HG03103 (cell line): Measurements from ENCODE around the gene TTLL11.

ENCODE experiments used
- ATAC-seq: cut with Tn5 transposase; IDR thresholded peaks from one replicate; pipeline ENCODE4 v1.9.1; 2021; ENCODE audit warnings: low read depth; ENCODE audit not compliant: unreplicated experiment

Gene TTLL11, protein sequence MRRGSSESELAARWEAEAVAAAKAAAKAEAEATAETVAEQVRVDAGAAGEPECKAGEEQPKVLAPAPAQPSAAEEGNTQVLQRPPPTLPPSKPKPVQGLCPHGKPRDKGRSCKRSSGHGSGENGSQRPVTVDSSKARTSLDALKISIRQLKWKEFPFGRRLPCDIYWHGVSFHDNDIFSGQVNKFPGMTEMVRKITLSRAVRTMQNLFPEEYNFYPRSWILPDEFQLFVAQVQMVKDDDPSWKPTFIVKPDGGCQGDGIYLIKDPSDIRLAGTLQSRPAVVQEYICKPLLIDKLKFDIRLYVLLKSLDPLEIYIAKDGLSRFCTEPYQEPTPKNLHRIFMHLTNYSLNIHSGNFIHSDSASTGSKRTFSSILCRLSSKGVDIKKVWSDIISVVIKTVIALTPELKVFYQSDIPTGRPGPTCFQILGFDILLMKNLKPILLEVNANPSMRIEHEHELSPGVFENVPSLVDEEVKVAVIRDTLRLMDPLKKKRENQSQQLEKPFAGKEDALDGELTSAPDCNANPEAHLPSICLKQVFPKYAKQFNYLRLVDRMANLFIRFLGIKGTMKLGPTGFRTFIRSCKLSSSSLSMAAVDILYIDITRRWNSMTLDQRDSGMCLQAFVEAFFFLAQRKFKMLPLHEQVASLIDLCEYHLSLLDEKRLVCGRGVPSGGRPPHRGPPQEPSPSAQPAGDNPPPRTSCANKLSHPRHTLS

GRCh38 chr9:122092611-122093506, at the start of gene TTLL11:
TSS of gene TTLL11 (minus strand) at chr9:122093308. CDS start at chr9:122093148, 160 bp downstream.
- ATAC-seq: peak; percentile 89

DNA sequence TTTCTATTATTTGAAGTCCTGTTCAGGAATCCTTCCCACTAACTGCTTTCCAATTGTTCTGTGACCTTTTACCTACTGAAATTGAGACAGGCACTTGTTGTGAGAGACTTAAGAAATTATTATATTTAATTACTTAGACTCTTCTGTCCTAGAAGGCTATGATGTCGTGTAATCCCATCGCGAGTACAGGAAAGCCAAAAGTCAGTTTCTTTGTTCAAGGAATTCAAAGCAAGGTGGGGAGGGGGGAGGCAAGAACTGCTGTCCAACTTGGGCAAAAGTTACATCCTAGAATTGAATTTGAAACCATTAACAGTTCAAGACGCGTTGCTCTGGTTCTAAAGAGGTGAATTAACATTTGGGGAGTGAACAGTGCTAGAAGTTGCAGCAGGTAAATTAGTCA, 48.6 kb upstream of the TTLL11 start:
- no peak for ATAC-seq

DNA sequence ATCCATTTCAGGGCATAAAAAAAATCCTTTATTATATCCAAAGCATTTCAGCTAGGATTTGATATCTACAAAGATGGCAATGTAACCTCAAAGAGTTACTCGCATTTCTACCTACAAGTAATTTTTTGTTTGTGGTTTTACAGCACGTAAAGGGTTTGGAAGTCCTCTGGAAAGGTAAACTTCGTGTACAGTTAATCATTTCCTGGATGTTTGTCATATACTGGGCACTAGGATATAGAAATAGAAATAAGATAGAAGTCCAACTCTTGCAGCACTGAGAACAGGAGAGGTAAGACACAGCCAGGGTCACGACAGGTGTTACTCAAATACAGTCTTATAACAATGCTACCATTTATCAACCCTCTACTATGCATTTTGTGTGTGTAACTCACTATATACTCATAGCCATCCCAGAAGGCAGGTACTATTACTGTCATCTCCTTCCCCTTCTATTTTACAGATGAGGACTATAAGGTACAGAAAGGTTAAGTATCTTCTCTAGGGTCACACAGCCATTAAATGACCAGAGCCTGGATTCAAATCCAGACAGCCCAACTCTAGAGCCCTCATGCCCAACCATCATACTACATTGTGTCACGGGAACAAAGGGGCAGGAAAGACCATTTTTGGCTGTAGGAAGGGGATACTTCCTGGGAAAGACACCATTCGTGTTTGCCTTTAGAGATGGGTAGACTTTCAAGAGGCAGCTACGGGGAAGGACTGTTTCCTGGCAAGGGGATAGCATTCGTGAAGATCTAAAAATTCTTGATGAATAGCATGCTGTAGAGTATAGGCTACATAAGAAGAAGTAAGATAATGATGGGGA, 47.5 kb upstream of the TTLL11 start:
- ATAC-seq: no peak

DNA sequence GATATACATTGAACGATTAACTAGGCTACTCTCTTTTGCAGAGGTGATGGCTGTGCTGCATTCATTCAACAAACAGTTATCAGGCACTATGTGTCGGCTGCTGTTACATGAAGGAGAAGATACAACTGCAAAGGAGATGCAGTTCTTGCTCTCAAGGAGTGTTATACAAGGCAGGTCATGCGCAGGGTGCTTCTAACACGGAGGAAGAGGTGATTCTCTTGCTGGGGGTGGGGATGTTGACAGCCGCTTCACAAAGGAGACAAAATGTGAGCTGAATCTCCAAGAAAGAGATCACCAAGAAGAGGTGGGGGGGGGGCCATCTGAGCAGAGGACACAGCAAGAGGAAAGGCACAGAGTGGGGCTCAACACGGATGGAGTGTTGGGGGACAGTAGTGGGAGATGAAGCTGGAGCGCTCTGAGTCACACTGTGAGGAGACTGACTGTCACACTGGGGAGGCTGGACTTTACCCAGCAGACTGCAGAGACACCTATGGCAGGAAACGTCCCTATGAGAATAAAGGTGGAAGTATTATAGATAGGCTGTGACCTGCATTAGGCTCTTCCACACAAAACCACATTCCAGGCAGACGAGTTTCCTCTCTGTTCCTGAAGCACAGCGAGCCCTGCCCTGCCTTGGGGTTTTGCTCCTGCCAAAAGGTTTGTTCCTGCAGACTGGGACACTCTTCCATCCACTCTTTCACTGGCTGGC, 45.6 kb upstream of the TTLL11 start:
- ATAC-seq: no peak

DNA sequence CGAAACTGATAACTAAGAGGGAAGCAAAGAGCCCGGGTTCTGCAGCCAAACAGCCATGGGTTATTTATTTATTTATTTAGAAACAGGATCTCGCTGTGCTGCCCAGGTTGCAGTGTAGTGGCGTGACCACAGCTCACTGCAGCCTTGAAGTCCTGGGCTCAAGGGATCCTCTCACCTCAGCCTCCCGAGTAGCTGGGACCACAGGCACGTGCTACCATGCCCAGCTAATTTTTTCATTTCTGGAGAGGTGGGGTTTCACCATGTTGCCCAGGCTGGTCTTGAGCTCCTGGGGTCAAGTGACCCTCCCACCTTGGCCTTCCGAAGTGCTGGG, 42.4 kb upstream of the TTLL11 start:
- no peak for ATAC-seq

DNA sequence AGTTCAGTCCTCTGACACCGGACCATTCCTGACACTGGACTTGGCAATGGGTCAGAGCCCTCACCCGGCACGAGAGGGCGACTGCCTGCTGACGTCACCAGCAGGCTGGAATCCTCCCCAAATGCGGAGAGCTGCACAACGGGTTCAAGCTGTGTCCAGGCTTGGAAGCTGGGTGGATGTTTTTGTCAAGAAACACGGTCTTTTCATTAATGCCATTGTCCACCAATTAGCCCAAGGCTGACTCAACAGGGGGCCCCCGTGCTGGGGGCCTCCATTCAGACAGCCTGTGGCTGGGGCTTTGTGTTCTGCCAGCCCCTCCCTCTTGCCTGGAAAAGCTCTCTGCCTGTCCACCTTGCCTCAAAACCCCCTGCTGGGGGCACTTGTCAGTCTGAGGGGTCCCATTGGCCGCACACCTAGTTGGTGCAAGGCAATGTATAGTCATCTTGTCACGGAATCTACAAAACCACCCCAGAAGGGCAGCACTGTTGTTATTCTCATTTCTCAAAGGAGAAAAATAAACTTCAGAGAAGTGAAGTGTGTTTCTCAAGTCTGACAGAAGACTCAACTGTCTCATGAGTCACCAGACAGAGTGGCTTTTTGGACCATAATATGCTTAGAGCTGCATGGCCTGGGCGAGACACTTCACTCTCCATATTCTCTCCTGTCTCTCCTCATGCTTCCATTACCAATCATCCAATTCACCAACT, 41.9 kb upstream of the TTLL11 start:
- no peak for ATAC-seq

DNA sequence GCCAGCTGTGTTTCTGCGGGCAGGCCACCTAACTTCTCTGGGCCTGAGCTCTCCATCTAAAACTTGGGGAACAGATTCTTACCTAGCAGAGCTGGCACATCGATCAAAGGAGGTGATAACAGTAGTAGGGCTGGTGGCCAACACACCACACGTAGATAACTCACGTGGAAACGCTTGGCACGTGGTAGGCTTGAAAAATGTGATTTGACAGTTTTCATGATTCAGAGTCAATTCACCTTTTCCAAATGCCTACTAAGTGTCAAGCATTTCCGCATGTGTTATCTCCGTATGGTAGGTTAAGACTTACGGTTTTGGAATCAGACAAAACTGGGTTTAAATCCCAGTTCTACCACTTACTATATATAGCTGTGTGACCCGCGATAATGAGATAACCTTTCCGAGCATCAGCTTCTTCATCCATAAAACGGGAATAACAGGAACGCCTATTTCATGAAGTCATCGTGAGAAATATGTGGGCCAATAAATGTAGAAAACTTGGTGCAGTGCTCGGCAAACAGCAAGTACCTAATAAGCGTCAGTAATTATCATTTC, 41.0 kb upstream of the TTLL11 start:
- no peak for ATAC-seq

- no peak for ATAC-seq
These were observed 40.3 kb upstream of the TTLL11 start for GRCh38 chr9:122133263-122133983.

DNA sequence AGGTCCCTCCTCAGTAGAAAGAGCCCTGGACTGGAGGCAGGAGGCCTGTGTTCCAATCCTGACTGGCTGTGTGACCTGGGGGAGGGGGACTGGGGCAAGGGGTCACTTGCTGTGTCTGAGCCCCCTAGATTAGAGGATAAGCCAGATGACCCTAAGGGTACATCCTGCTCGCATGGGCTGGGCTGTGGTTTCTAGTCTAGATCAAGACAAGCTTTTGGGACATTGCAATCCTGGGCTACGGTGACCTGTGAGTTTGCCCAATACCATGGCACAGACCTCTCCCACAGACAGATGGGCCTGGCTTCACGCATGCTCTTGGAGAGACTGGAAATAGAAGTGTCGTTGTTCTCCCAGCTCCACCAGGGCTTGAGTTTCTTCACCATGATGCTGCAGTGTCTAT, 39.4 kb upstream of the TTLL11 start:
- ATAC-seq: no peak

DNA sequence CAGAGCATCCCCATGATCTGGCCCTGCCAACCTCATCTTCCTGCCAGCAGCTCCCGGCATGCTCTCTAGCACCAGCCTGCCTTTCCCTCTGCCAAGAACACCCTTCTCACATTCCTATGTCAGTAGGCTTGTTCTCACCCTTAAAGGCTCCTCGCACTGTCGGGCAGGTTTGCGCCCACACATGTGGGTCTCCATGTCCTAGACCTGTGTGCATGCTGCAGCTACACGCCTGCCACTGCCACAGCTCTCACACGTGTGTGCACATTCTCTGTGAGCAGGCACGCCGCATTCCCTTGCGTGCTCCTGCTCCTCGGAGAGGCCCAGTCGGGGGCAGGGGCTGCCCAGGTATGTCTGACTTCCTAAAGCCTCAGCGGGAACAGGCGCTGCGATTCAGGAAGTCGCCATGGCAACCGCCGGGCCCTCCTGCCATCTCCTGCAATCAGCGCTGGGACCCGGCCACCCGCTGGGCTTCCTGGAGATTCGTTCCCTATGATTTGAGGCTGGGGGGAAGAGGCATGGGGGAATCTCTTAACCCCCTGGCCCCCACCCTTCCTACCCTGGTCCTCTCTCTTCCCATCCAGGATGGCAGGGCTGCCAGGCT, 38.4 kb upstream of the TTLL11 start:
- no peak for ATAC-seq

DNA sequence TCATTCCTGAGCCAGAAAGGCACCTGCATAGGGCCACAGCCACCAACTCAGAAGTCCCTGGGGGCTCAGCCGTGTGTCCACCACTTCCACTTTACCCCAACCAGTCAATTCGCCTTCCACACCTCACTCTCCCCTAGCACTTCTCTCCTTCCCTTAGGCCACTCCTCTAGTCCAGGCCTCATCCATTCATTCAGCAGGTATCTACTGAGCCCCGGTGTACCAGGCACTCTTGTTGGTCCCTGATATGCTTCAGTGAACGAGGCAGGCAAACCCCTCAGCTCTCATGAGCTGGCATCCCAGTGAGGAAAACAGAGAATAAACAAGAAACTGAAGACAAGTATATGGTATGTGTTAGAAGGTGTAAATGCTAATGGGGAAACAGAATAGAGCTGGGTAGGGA, 37.7 kb upstream of the TTLL11 start:
- ATAC-seq: no peak

DNA sequence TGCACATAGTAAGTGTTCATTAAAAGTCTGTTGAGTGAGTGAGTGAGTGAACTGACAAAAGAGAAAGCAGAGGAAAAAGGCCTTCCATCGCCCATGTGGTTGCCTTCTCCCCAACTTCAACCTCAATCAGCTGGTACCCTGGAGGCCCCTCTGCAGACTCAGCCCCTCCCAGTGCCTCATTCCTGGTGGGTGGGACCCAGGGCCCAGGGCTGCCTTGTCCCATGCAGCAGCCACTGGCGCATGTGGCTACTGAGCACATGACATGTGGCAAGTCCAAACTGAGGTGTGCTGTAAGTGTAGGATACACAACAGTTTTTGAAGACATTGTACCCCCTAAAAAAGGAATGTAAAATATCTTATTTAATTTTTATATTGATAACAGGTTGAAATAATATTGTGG, 36.9 kb upstream of the TTLL11 start:
- ATAC-seq: no peak

DNA sequence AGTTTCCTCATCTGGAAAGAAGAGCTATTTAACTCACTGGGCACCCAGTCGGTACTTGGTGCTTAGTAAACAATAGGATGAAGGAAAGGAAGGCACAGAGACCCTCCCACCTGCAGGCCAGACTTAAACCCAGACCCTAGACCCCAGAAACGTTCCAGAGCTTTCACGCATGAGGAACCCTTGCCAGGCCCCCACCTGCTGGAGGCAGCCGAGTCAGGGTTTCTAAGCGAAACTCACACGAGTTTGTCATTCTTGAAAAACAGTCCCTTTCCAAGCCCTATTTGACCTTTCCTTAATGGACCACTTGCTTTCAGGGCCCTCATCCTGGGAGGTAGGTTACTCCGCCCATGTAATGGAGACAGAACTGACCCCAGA, 35.8 kb upstream of the TTLL11 start:
- ATAC-seq: no peak

DNA sequence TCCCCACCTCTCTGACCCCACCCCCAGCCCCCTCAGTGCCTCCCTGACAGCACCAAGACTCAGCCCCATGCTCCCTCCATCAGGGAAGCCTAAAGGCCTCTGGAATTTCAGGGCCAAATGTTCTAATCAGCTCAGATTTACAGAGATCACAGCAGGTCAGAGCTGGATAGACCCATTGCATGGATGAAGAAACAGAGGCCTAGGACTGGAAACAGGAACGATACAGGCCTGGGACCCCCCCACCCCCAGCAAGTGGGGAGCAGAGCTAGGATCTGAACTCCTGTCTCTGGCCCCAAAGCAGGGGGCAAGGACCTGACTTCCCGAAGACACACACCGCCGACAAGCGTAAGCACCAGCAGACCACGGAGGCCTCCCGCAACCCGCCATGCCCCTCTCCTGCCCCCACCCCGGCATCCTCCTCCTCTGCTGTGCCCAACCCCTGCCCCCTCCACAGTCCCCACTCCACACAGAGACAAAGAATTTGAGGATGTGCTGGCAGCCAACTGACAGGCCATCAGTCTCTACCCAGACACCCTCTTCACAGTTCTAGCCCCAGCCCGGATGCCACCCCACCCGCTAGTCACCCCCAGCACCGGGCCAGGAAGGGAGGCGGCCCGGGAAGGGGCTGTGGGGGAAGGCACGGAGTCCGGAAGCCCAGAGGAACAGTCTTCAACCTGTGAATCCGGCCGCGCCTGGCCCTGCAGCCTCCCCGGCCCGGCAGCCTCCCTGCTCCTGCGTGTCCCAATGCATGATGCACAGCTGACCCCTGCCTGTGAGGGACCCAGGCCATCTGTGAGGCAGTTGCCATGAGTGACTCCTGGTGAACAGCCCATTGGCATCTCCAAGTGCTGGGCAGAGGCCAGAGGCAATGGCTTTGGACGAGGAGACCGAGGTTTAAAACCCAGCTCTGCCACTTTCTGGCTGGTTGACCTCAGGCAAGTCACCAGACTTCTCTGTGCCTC, 35.2 kb upstream of the TTLL11 start:
- no peak for ATAC-seq

DNA sequence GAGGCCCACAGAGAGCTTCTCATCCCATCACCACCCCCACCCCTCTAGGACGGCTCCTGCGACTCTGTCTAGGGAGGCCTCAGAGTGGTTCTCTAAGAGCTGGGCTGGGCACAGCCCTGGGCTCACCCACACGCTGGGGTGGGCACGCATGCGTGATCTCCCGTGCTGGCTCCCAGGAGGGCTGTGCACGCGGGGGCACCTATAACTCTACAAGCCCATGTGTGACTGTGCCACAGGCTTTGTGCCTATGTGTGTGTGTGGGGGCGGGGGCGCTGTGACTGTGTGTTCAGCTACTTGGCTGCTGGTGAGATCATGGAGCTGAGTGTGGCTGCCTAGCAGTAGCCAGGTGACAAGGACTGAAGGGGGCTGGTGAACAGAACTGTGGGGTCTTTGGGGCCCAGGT, 34.3 kb upstream of the TTLL11 start:
- no peak for ATAC-seq

DNA sequence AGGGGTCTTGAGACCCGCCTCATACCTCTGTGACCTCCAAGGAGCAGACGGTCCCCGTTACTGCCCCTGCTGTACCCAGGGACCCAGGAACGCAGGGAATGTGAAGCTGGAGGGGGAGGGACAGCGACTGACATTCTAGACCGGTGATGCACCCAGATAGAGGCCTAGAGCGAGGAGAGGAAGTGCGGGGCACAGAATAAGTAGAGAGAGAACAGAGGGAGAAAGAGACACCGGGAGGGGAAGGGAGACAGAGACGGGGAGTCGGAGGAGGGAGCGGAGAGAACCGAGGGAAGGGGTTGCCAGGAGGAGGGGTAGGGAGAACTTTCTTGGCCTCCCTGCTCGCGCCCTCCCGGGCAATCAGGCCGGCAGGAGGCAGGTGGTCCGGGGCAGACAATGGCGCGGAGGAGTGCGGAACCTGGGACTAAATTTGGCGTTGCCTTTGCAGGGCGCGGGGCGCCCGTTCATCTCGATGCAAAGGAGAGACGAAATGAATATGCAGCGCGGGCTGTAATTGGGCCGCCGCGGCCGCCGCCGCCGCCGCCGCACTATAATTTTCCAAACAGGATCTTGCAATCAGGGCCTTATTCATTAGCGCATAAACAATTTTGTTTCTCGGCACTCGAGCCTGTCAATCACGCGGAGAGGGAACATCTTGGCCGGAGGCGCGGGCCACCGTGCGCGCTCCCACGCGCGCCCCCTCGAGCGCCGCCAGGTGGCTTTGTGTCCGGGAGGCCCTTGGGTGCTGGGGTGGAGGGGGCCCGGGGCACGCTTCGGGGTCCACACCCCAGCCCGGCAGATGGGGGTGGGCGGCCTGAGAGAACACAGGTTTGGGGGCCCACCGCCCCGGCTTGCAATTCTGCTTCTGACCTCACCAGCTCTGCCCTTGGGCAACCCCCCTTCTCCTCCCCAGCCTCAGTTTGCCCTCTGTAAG, 33.5 kb upstream of the TTLL11 start:
- ATAC-seq: no peak
